ENCODE measurements around the gene KIAA1549. TPM values are rescaled to one million over a fixed set of nuclear protein-coding genes. Genes with fewer than 3 reads are reported as not detected.

The KIAA1549 gene
- total and polyA plus RNA-seq, 2 of the 8 experiments (the other 6 are each of a cell fraction or from before 2014, with no cell fraction given): 6.5 to 17.3 TPM

DNA sequence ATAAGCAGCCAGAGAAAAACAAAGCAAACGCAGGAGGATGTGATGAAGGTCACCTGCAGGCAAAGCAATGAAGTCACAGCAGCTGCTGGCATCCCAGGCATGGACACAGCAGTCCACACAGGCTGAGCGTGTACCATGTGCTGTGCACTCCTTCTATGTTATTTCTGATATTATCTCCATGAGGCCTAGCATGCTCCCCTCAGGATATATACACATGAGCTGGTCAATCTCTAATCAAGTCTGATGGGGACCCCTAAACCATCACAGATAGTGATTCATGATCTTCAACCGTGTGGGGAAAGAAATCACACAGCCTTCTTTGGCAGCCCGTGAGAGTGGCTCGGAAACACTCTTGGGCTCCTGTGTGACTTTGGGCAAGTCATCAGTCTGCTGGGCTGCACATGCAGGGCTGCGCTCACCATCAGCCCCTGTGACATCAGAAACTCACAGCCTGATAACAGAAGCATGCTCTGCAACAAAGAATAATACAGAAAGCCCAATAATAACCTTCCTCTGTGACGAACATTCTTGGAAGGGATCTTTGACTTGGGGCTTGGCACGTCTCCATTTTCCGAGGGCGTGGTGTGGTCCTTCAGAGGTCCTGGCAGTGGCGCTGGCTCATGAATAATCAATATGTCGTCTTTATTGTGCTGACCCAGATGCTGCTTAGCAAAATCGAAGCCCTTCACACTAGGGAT, 100.2 kb downstream of the KIAA1549 start (continued):
- TF ChIP-seq, protein P1, sequence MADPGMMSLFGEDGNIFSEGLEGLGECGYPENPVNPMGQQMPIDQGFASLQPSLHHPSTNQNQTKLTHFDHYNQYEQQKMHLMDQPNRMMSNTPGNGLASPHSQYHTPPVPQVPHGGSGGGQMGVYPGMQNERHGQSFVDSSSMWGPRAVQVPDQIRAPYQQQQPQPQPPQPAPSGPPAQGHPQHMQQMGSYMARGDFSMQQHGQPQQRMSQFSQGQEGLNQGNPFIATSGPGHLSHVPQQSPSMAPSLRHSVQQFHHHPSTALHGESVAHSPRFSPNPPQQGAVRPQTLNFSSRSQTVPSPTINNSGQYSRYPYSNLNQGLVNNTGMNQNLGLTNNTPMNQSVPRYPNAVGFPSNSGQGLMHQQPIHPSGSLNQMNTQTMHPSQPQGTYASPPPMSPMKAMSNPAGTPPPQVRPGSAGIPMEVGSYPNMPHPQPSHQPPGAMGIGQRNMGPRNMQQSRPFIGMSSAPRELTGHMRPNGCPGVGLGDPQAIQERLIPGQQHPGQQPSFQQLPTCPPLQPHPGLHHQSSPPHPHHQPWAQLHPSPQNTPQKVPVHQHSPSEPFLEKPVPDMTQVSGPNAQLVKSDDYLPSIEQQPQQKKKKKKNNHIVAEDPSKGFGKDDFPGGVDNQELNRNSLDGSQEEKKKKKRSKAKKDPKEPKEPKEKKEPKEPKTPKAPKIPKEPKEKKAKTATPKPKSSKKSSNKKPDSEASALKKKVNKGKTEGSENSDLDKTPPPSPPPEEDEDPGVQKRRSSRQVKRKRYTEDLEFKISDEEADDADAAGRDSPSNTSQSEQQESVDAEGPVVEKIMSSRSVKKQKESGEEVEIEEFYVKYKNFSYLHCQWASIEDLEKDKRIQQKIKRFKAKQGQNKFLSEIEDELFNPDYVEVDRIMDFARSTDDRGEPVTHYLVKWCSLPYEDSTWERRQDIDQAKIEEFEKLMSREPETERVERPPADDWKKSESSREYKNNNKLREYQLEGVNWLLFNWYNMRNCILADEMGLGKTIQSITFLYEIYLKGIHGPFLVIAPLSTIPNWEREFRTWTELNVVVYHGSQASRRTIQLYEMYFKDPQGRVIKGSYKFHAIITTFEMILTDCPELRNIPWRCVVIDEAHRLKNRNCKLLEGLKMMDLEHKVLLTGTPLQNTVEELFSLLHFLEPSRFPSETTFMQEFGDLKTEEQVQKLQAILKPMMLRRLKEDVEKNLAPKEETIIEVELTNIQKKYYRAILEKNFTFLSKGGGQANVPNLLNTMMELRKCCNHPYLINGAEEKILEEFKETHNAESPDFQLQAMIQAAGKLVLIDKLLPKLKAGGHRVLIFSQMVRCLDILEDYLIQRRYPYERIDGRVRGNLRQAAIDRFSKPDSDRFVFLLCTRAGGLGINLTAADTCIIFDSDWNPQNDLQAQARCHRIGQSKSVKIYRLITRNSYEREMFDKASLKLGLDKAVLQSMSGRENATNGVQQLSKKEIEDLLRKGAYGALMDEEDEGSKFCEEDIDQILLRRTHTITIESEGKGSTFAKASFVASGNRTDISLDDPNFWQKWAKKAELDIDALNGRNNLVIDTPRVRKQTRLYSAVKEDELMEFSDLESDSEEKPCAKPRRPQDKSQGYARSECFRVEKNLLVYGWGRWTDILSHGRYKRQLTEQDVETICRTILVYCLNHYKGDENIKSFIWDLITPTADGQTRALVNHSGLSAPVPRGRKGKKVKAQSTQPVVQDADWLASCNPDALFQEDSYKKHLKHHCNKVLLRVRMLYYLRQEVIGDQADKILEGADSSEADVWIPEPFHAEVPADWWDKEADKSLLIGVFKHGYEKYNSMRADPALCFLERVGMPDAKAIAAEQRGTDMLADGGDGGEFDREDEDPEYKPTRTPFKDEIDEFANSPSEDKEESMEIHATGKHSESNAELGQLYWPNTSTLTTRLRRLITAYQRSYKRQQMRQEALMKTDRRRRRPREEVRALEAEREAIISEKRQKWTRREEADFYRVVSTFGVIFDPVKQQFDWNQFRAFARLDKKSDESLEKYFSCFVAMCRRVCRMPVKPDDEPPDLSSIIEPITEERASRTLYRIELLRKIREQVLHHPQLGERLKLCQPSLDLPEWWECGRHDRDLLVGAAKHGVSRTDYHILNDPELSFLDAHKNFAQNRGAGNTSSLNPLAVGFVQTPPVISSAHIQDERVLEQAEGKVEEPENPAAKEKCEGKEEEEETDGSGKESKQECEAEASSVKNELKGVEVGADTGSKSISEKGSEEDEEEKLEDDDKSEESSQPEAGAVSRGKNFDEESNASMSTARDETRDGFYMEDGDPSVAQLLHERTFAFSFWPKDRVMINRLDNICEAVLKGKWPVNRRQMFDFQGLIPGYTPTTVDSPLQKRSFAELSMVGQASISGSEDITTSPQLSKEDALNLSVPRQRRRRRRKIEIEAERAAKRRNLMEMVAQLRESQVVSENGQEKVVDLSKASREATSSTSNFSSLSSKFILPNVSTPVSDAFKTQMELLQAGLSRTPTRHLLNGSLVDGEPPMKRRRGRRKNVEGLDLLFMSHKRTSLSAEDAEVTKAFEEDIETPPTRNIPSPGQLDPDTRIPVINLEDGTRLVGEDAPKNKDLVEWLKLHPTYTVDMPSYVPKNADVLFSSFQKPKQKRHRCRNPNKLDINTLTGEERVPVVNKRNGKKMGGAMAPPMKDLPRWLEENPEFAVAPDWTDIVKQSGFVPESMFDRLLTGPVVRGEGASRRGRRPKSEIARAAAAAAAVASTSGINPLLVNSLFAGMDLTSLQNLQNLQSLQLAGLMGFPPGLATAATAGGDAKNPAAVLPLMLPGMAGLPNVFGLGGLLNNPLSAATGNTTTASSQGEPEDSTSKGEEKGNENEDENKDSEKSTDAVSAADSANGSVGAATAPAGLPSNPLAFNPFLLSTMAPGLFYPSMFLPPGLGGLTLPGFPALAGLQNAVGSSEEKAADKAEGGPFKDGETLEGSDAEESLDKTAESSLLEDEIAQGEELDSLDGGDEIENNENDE (IDR thresholded peaks at IDR 0.05; ENCODE audit: insufficient replicate concordance, low read length): no peak

All from H1 (cell line).